B cell (primary cell): ENCODE data around the gene LRRC49.

Experiments used
- EZH2 ChIP-seq: IDR thresholded peaks from 2 replicates; pipeline ENCODE4 v1.6.1; 2012; ENCODE audit warnings: borderline replicate concordance, low read depth, mild to moderate bottlenecking, moderate library complexity, low read length; ENCODE audit not compliant: insufficient read depth, poor library complexity, severe bottlenecking
- TF ChIP-seq, protein P1 (sequence below): fragments of 200-600 bp; IDR thresholded peaks from one replicate; pipeline ENCODE4 v1.8.0; 2022; ENCODE audit warnings: antibody characterized with exemption, mild to moderate bottlenecking

DNA sequence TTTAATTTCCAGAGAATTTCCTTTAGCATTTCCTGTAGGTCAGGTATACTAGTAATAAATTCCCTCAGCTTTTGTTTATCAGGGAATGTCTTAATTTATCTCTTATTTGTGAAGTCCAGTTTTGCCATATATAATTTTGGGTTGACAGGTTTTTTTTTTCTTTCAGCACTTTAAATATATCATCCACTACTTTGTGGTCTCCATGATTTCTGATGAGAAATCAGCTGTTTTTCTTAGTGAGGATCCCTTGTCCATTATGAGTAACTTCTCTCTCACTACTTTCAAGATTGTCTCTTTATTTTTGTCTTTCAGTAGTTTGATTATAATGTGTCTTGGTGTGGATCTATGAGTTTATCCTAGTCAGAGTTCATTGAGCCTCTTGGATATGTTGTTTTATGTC is 105.7 kb downstream of the LRRC49 start:
- TF ChIP-seq, protein P1, sequence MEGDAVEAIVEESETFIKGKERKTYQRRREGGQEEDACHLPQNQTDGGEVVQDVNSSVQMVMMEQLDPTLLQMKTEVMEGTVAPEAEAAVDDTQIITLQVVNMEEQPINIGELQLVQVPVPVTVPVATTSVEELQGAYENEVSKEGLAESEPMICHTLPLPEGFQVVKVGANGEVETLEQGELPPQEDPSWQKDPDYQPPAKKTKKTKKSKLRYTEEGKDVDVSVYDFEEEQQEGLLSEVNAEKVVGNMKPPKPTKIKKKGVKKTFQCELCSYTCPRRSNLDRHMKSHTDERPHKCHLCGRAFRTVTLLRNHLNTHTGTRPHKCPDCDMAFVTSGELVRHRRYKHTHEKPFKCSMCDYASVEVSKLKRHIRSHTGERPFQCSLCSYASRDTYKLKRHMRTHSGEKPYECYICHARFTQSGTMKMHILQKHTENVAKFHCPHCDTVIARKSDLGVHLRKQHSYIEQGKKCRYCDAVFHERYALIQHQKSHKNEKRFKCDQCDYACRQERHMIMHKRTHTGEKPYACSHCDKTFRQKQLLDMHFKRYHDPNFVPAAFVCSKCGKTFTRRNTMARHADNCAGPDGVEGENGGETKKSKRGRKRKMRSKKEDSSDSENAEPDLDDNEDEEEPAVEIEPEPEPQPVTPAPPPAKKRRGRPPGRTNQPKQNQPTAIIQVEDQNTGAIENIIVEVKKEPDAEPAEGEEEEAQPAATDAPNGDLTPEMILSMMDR: no peak
- TF ChIP-seq EZH2: no peak
